HG03280 (cell line): ENCODE measurements around the gene GALNT17.

Experiments used
- ATAC-seq: cut with Tn5 transposase; IDR thresholded peaks from one replicate; pipeline ENCODE4 v1.9.1; 2021; ENCODE audit warnings: mild to moderate bottlenecking, moderate library complexity; ENCODE audit not compliant: unreplicated experiment

The GALNT17 gene

DNA sequence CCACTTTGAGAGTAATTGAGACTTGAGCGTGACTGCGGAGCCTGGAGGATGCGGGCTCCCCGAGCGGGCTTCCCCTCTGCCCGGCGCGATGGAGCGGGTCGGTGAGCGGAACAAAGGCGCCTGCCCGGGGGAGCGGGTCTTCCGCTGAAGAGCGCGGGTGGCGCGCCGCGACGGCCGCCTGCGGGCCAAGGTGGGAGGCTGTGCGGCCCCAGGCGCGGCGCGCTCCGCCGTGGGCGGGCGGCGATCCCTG is at the start of gene GALNT17:
Gene GALNT17 (plus strand): TSS at position 18 of the 250 bp plus-strand sequence.
- ATAC-seq, result no peak

GRCh38 chr7:71095266-71095860 is 36.6 kb upstream of the GALNT17 start:
- ATAC-seq, result no peak

GRCh38 chr7:71096351-71096750 is 35.6 kb upstream of the GALNT17 start:
- no peak for ATAC-seq

DNA sequence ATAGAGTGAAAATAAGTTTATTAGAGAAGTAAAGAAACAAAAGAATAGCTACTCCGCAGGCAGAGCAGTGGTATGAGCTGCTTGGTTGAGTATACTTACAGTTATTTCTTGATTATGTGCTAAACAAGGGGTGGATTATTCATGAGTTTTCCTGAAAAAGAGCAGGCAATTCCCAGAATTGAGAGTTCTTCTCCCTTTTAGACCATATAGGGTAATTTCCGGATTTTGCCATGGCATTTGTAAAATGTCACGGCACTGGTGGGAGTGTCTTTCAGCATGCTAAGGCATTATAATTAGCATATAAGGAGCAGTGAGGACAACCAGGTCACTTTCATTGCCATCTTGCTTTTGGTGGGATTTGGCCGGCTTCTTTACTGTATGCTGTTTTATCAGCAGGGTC is 25.7 kb upstream of the GALNT17 start:
- ATAC-seq, result no peak

DNA sequence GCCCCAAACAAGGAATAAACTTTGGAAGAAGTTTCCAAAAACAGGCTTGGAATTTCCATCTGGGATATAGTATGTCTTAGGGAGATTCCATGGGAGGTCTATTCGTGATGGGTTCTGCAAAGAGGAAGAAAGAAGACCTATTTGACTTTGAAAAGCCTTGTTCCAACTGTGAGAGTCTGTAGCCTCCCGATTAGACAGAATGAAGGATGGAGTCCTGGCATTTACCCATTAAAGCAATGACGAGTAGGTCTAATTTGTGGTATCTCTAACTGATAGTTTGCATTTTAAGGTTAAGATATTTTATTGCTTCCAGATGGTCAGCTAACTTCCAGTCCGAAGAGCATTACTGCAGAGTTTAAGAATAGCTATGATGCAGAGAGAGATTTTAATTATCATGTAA is 19.5 kb upstream of the GALNT17 start:
- no peak for ATAC-seq

- no peak for ATAC-seq
These were observed 11.8 kb upstream of the GALNT17 start for GRCh38 chr7:71120096-71120495.

- ATAC-seq, result no peak
These were observed 2.8 kb upstream of the GALNT17 start for GRCh38 chr7:71129126-71129525.

DNA sequence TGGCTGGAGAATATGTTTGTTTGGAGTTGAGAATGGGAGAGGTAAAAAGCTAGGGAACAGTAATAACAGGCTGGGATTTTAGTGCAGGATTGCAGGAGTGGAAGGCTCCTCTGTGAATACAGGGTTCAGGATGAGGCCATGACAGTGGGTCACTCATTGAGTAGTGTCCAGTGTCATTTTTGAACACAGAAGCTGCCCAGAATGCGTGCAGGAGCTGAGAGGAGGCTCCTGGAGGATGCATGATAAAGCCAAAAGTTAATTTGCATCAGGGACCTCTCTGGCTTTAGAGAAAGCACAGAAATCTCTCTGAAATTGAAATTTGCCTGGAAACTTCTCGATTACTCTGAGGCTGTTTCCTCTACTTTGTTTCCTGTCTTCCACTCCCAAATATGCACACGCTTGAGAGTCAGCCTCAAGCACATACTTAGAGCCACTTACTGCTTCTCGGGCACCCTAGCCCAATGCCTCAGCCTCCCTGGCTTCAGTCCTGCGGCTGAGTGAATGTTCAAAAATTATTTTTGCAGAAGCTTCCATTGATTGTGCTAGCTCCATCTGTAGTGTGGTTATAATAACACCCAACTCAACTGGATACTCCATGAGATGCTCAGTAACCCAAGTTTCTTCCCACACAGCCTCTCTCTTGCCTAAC is 1.8 kb upstream of the GALNT17 start:
- ATAC-seq, result no peak

- no peak for ATAC-seq
These were observed 453 bp upstream of the GALNT17 start for GRCh38 chr7:71131256-71132126.

GRCh38 chr7:71132377-71133231 is 660 bp downstream of the GALNT17 start:
- no peak for ATAC-seq

GRCh38 chr7:71133232-71133622 is 1.3 kb downstream of the GALNT17 start:
- ATAC-seq, result no peak

DNA sequence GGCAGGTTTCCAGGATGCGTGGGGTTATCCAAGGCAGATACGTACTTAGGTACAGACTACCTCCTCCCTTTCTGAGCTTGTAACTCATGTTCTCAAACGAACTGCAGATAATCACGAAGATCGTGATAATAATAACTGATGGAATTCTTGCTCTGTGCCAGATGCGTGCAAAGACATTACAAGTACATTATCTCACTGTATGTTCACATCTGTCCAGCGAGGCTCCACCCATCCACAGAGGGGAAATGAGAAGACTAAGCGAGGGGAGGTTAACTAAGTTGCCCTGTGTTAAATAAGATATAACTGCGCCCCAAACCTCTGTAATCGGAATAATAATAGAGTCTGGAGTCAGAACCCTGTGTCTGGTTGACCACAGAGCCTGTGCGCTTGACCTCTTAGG is 1.9 kb downstream of the GALNT17 start:
- ATAC-seq, result no peak

- no peak for ATAC-seq
These were observed 3.2 kb downstream of the GALNT17 start for GRCh38 chr7:71135116-71135515.

DNA sequence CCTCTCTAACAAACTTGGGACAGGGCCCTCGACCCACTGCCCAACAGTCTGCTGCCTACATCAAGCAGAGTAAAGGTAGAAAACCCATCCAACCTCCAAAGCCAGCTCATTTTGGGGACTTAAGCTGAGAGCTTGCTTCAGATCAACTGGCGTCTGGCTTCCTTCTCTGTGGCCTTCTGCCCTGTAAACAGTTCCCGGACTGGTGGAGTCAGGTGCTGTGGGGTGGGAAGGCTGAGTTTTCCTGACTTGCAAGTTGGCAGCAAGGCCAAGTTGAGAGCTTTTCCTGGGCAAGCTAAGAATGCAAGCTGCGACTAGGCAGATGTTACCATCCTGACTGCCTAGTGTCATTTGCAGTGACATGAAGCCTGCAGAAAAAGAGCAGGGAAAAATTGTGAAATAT is 3.7 kb downstream of the GALNT17 start:
- no peak for ATAC-seq

DNA sequence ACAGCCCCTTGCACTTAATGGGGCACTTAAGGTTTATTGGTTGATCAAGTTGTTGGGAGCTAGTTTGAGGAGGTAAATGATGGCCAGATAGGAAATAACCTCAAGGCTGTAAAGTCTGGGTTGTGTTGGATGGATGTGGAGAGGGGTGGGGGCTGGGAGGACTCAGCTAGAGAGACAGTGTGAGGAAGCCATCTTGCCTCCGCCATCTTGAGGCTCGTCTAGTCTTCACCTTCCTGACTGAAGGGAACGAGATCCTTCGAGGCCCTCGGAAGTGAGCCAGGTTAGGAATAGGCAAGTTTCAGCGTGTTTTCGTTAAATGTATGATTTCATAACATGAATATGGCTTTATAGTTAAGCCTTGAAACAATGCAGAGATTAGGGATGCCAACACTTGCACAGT is 5.5 kb downstream of the GALNT17 start:
- no peak for ATAC-seq

DNA sequence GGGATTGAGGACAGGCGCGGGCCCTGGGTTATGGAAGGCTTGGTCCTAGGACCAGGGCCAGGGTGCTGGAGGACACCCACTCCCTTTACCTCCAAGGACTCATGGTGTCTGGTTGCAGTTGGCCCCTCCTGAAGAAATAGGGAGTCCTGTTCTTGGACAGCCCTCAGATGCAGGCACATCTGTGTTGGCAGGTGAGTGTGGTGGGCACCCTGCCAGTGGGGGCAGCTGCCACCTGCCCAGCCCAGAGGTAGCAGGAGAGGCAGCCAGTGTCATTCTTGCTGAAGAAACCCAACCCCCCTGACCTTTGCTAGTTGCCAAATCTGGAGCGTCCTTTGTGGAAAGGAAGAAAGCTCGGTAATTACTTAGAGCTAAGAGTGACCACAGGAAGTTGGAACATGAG is 8.3 kb downstream of the GALNT17 start:
- ATAC-seq, result no peak

DNA sequence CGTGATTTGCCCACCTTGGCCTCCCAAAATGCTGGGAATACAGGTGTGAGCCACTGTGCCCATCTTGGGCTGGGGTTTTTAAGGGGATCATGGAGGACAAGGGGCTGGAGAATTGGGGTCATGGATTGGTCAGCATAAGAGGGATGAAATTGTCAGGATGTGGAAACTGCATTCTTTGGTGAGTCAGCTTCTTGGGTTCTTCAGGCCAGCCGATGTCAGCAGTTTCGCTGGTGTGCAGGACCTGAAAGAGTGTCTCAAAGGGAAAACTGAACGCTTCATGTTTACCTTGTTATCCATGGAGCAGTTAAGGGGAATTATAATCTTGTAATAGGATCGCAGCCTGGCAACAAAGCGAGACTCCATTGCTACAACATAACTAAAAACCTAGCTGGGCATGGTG is 13.0 kb downstream of the GALNT17 start:
- ATAC-seq, result no peak

DNA sequence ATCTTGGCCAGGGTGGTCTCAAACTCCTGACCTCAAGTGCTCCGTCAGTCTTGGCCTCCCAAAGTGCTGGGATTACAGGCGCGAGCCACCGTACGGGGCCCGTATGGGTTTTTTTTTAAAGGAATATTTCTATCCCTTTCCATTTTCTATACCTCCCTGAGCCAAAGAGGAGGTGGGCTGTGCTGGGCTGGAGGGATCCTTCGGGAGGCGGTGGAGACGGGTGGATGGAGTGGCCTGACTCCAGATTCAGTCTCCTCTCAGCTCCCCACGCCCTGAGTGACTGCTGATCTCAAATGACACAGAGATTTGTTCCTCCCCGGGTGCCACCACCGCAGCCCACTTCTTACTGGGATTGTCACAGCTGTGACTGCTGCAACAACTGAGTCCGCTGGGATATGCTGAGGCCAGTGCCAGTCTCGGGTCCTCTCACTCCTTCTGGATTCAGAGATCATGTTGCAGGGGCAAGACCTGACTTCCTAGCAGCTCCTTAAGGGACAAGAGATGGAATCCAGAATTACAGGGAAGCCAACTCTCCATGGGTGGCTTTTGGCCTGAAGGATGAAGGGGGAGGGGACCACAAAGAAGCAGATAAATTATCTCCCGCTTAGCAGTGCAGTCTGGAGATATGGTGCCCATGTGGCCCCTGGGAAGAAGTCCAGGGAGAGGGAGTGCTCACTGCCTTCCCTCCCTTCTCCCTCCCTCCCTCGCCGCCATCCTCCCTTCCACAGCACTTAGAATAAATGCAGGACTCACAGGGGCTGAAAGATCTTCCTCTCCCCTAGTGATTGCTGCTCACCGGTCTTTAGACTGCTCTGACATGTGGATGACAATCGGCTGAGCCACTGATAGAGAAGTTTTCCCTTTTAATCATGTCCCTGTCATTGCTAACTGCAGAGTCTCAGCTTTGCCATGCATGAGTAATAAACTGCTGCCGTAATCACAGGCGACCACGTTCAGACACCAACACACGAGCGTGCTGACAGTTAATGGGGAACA is 14.3 kb downstream of the GALNT17 start:
- ATAC-seq, result no peak

DNA sequence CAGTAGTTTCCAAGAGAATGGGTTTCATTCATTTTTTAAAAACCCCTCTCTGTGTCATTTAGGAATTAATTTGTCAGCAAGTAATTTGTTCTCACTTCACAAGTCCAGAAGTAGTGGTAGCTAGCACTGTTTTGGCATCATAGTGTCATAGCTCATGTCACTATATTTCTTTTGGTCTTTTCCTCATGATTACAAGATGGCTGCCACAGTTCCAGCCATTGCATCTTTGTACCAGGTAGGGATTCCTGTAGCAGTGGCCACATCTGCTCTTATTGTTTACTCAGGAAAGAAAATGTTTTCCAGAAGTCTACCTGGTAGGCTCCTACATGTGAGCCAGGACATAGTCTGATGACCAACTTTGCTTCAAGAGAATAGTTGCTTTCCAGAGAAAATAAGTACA is 16.2 kb downstream of the GALNT17 start:
- no peak for ATAC-seq

DNA sequence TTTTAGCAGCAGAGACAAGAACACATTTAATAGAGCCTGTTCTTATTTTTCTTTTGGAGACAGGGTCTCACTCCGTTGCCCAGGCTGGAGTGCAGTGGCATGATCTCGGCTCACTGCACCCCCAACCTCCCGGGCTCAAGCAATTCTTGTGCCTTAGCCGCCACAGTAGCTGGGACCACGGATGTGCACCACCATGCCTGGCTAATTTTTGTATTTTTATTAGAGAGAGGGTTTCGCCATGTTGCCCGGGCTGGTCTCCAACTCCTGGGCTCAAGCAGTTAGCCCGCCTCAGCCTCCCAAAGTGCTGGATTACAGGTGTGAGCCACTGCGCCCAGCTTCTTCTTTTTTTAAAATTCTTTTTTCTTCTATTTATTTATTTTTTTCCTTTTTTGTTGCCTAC is 23.3 kb downstream of the GALNT17 start:
- ATAC-seq, result no peak
